Dendritic cell treated with granulocyte-macrophage colony-stimulating factor and Interleukin-4, amounts not matched to agents 40 ng/mL and 50 ng/mL, for 4 days (primary cell): ENCODE measurements around the gene MTUS2.

Experiments
- H3K27ac Mint-ChIP-seq: one replicate; pipeline ENCODE4 v1.8.0; 2022; ENCODE audit warnings: mild to moderate bottlenecking, mixed read lengths
- H3K27me3 Mint-ChIP-seq: one replicate; pipeline ENCODE4 v1.8.0; 2022; ENCODE audit warnings: mild to moderate bottlenecking, mixed read lengths
- H3K36me3 Mint-ChIP-seq: one replicate; pipeline ENCODE4 v1.8.0; 2022; ENCODE audit warnings: low read depth, mixed read lengths
- H3K4me1 Mint-ChIP-seq: one replicate; pipeline ENCODE4 v1.8.0; 2022; ENCODE audit warnings: low read depth, mixed read lengths
- H3K4me3 Mint-ChIP-seq: one replicate; pipeline ENCODE4 v1.8.0; 2022; ENCODE audit warnings: mild to moderate bottlenecking, moderate library complexity, mixed read lengths
- H3K9me3 Mint-ChIP-seq: one replicate; pipeline ENCODE4 v1.8.0; 2022; ENCODE audit warnings: mixed read lengths
- intact Hi-C: fragments of 100-400 bp; cut with micrococcal nuclease; formaldehyde crosslinking; loops from one replicate; pipeline ENCODE4 v1.15.0; 2022

MTUS2 gene

DNA sequence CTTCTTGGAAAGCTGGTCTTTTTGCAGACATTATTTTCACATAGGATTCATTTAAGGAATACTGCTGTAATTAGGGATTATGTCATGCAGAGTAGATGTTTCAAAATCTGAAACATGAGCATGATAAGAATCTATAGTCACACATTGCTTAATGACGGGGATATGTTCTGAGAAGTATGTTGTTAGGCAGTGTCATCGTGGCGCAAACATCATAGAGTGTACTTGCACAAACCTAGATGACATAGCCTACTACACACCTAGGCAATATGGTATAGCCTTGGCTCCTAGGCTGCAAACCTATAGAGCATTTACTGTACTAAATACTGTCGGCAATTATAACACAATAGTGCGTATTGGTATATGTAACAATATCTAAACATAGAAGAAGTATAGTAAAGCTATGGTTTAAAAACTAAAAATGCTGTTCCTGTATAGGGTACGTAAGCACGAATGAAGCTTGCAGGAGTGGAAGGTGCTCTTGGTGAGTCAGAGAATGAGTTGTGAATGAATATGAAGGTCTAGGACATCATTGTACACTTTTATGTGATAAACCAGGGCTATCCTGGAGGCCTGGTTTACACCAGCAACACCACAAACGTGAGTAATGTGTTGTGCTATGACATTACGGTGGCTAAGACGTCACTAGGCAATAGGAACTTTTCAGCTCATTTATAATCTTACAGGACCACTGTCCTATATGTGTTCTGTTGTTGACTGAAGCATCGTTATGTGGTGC lies 283.1 kb downstream of the MTUS2 start:
- Mint-ChIP-seq H3K4me1 (no peaks in the 10 kb centered on the region), H3K27ac (no peak overlapping the region), H3K9me3 (no peaks in the 10 kb centered on the region), H3K27me3 (peaks cover 3% of the 10 kb centered on the region), H3K36me3 (no peaks in the 10 kb centered on the region), H3K4me3 (no peak overlapping the region)
- intact Hi-C loops: no loop called here

DNA sequence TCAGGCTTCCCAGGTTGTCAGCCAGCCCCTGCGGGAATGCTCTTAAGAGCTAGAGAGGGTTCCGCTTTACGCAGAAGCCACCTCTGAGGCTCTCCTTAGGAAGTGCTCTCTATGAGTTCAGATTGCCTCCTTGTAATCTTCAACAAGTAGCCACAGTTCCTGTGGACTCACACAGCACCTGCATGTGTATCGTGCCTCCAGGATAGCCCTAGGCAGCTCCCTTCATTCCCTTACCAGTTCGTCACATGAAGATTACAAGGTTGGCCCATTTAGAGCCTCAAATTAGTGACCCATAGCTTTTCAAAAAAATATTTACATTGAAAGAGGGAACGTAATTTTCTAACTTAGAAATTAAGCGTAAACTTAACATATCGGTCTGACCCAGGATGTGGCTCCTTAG lies 284.3 kb downstream of the MTUS2 start:
- intact Hi-C loops: no loop called here
- no peaks in the 10 kb centered on the region for H3K27me3 Mint-ChIP-seq
- no peak overlapping the region for H3K4me3 Mint-ChIP-seq
- H3K4me1 Mint-ChIP-seq: no peaks in the 10 kb centered on the region
- H3K27ac Mint-ChIP-seq: no peak overlapping the region
- no peaks in the 10 kb centered on the region for H3K9me3 Mint-ChIP-seq
- no peaks in the 10 kb centered on the region for H3K36me3 Mint-ChIP-seq

DNA sequence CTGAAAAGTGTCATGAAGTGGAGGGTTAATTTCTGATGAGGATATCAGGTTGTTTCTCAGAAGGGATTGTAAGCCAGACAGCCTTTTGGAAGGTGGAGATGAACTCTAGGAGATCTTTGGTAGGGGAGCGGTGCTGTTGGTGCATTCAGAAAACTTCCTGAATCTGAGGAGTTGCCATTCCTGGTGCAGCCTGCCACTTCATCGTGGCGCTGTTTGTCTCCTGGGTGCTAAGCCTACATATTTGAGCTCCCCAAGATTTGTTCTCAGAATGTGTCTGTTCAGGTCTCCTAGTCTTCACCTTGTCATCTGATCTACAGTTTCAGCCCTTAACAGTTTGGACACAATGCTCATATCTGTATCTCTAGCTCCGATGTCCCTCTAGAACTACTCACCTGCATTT lies 285.6 kb downstream of the MTUS2 start:
- Mint-ChIP-seq H3K27ac (no peak overlapping the region), H3K4me3 (no peak overlapping the region), H3K36me3 (no peaks in the 10 kb centered on the region), H3K27me3 (no peaks in the 10 kb centered on the region), H3K4me1 (no peaks in the 10 kb centered on the region), H3K9me3 (no peaks in the 10 kb centered on the region)
- intact Hi-C loops: no loop called here

DNA sequence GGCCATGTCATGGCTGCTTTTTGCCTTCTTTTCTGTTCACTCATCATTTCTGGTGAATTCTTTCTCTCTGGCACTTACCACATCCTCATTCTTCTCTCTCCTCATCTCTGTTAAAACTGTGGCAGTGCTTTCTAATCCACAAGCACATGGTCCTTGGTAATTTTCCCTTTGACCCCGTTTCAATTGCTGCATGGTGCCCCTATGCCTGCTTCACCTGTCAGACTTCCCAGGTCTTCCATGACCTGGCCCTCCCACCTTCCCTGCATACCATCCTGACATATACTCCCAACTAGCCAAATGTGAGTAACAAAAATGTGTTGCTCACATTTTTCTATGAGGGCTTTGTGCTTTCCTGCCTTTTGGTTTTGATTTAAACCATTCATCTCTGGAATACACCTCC lies 286.5 kb downstream of the MTUS2 start:
- Mint-ChIP-seq H3K27ac (no peak overlapping the region), H3K4me1 (no peaks in the 10 kb centered on the region), H3K4me3 (no peak overlapping the region), H3K9me3 (no peaks in the 10 kb centered on the region), H3K27me3 (no peaks in the 10 kb centered on the region), H3K36me3 (no peaks in the 10 kb centered on the region)
- intact Hi-C loops: no loop called here

DNA sequence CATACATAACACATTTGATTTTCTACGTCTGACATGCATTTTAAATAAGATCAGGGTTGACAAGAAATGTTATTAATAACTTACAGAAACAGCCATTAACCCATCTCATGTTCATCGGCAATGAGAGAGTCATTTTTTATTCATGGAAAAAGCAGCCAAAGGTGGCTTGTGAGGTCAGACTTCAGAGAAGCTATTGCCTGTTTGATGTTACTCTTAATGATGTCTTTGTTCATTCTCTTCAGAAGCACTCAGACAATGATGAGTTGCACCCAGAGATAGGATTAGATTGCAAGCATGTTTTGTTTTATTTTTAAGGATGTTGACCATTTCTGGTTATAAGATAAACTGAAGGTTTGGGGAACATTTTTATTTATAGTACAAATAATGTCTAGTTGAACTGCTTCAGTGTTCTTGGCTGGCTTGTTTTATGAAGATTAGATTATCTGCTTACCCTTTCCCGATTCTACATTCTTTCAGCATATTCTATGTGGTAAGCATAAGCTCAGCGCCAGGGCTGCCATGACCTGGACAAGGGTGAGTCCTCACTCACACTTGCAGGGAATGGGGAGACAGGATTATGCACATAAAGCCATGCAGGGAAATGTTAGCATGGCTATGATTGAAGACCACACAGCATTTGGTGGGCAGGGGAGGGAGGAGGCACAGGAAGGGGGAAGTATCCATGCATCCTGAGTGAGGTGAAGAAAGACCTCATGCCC lies 288.1 kb downstream of the MTUS2 start:
- Mint-ChIP-seq H3K9me3 (no peaks in the 10 kb centered on the region), H3K4me1 (no peaks in the 10 kb centered on the region), H3K27me3 (no peaks in the 10 kb centered on the region), H3K27ac (no peak overlapping the region), H3K4me3 (no peak overlapping the region), H3K36me3 (no peaks in the 10 kb centered on the region)
- intact Hi-C loops: no loop called here

DNA sequence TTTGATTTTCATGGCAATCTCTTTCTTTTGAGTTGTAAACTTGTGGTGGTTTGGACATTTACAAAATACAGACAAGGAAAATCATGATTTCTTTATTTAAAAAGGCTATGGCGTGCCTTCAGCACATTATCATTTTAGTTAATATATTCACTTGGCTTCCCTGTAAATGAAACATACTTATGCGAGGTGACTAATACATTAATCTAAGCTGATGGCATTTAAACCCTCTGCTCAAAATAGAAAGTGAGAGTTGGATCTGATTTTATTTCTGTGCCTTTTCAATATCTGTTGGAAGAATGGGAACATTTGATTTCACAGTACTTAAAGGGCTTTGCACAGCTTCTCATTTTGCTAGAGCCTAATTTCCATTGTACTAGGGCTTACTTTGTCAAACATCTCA lies 289.8 kb downstream of the MTUS2 start:
- Mint-ChIP-seq H3K4me1 (no peaks in the 10 kb centered on the region), H3K27me3 (no peaks in the 10 kb centered on the region), H3K36me3 (no peaks in the 10 kb centered on the region), H3K4me3 (no peak overlapping the region), H3K9me3 (no peaks in the 10 kb centered on the region), H3K27ac (no peak overlapping the region)
- intact Hi-C loops: no loop called here

DNA sequence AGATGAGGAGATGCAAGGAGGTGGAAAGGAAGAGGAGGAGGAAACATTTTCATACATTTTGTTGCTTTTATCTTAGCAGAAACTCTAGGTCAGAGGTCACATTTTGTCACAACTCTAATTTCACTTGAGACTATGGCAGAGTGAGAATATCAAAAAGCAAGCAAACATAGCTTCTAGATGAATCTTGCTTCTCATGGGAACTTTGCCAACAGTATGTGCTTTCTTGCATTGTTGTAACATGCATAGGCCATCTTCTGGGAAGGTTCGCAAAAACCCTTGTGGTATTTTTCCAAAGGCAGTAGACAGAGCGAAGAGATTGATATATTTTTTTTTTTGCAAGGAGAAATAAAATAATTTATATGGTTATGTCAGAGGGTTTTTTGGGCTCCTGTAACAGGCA lies 291.3 kb downstream of the MTUS2 start:
- H3K9me3 Mint-ChIP-seq: no peaks in the 10 kb centered on the region
- intact Hi-C loops: no loop called here
- no peaks in the 10 kb centered on the region for H3K4me1 Mint-ChIP-seq
- H3K4me3 Mint-ChIP-seq: no peak overlapping the region
- no peaks in the 10 kb centered on the region for H3K27me3 Mint-ChIP-seq
- H3K36me3 Mint-ChIP-seq: no peaks in the 10 kb centered on the region
- no peak overlapping the region for H3K27ac Mint-ChIP-seq

DNA sequence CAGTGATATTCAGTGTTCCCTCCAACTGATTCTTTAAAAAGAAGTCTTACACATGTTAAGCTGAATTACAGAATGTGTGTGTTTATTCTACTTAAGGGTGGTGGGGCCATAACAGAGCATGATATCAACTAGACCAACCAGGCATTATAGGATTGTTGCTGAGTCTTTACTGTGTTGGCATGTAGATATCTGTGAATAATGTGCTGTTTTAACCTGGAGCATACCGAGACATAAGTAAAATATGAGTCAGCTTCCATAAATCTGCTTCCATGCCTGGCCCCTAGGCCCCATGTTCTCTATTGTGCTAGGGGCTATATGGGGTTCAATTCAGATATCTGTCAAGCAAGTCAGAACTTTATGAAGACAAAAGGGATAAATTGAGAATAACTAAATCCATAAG lies 295.7 kb downstream of the MTUS2 start:
- Mint-ChIP-seq H3K4me1 (no peaks in the 10 kb centered on the region), H3K9me3 (no peaks in the 10 kb centered on the region)

DNA sequence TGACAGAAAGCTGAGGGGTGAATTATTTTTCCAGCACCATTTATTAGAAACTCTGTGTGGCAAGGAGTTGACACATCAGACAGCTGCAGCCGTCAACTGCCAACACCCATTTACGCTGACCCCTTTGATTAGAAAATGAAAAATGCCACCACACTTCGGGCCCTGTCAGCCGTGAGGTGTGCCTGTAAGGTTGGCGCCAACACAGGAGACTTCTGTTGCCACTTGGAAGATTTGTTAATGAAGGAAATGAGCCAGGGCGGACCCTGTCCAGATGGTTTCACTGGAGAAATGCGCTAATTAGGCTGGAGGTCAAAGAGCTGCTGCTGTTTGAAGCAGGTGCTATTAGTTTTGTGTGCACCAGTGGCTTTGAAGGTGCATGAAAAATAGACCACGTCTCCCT lies 297.5 kb downstream of the MTUS2 start:
- no peaks in the 10 kb centered on the region for H3K36me3 Mint-ChIP-seq
- no peak overlapping the region for H3K4me3 Mint-ChIP-seq
- H3K4me1 Mint-ChIP-seq: no peaks in the 10 kb centered on the region
- H3K27me3 Mint-ChIP-seq: no peaks in the 10 kb centered on the region
- intact Hi-C loops: no loop called here
- no peak overlapping the region for H3K27ac Mint-ChIP-seq
- H3K9me3 Mint-ChIP-seq: no peaks in the 10 kb centered on the region

More for the DNA sequence above, 295.7 kb downstream of the MTUS2 start:
- H3K4me3 Mint-ChIP-seq: no peak overlapping the region
- no peaks in the 10 kb centered on the region for H3K27me3 Mint-ChIP-seq
- intact Hi-C loops: no loop called here
- no peak overlapping the region for H3K27ac Mint-ChIP-seq
- no peaks in the 10 kb centered on the region for H3K36me3 Mint-ChIP-seq

DNA sequence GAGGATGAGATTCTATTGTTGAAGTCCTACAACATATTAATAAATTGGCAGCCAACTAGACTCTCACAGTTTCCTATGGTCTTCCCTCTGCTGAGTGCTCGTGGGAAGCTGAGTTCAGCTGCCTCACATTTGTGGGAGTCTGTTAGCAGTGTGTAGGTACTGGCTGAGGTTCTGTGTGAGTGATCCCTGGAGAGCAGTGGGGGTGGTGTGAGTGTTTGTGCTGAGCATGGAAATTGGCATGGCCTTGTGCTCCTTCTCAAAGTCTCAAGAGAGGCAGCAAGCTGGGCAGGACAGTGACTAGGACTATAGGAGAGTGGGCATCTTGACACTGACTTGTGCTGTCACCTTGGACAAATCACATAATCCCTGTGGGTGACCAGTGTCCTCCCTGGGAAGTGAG lies 298.3 kb downstream of the MTUS2 start:
- intact Hi-C loops: no loop called here
- no peak overlapping the region for H3K4me3 Mint-ChIP-seq
- H3K27ac Mint-ChIP-seq: no peak overlapping the region
- no peaks in the 10 kb centered on the region for H3K36me3 Mint-ChIP-seq
- H3K27me3 Mint-ChIP-seq: no peaks in the 10 kb centered on the region
- H3K4me1 Mint-ChIP-seq: no peaks in the 10 kb centered on the region
- no peaks in the 10 kb centered on the region for H3K9me3 Mint-ChIP-seq

DNA sequence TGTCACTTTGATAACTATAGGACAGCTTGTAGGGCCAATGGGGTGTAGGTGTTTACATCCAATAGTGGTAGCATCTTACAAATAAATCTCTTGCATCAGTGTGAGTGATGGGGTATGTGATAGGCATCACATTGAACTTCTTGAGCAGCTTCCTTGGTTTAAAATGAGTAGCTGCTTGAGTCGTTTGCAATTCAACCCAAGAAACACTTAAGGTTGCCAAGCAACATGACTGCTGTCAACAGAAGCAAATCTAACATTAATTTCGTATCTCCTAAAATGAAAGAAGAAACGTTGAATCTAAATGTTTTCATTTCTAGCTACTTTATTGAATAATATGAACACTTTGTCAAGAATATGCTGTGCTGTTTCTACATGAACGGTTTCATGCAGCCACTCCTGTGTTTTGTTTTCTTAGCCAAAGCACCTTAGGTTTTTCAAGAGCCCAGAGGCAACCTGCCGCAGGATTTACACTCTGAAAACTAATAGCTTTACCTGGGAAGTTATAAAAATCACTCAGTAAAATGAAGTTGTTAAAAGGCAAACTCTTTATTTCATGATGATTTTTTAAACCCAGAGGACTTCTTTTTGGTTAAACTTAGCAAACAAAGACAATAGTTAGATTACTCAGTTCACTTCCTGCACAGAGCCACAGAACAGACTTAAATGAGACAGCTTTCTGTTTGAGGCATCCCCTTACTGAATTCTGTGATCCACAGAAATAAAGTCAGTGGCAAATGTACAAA lies 305.2 kb downstream of the MTUS2 start:
- Mint-ChIP-seq H3K36me3 (no peaks in the 10 kb centered on the region), H3K27me3 (no peaks in the 10 kb centered on the region), H3K4me3 (no peak overlapping the region), H3K27ac (no peak overlapping the region), H3K9me3 (no peaks in the 10 kb centered on the region), H3K4me1 (peaks cover 7% of the 10 kb centered on the region)
- intact Hi-C loops: no loop called here

DNA sequence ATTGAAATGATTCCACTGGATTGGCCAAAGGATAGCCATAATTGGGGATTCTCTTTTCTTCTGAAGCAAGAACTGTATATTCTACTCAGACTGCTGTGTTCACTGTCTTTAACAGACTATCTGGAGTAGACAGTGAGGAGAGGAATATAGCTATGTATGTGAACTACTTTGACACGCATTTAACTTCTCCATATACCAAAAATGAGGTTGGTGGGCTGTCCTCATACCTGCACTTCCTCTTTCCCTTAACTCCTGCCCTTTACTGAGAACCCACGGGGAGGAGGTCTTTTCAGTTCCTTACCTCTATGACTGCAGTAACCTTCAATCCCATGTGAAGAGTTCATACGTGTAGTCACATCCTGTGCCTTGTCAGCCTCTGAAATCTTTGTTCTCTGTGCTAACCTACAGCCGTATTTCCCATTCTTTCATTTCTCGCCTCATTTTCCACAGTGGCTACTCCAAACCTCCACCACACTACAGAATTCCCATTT lies 305.8 kb downstream of the MTUS2 start:
- H3K27ac Mint-ChIP-seq: no peak overlapping the region
- H3K4me1 Mint-ChIP-seq: peaks cover 7% of the 10 kb centered on the region
- no peaks in the 10 kb centered on the region for H3K9me3 Mint-ChIP-seq
- no peaks in the 10 kb centered on the region for H3K27me3 Mint-ChIP-seq
- no peak overlapping the region for H3K4me3 Mint-ChIP-seq
- intact Hi-C loops: no loop called here
- H3K36me3 Mint-ChIP-seq: no peaks in the 10 kb centered on the region

DNA sequence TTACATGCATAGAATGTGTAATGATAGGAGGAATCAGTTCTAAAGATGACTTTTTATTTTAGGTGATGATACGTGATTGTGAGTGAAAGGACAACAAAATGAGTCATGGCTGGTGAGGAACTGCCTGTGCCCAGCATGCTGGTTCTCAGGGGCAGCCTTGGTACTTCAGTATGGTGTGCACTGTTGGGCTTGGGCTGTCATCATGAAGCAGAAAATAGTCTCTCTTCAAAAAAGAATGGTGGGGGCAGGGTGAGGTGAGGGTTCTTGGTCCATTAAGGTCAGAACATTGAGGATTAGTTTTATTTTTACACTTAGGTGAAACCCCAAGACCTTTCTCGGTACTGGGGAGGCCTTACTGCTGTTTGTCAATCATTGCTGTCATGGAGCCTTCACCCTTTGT lies 309.5 kb downstream of the MTUS2 start:
- H3K36me3 Mint-ChIP-seq: no peaks in the 10 kb centered on the region
- H3K4me1 Mint-ChIP-seq: peaks cover 7% of the 10 kb centered on the region
- no peak overlapping the region for H3K4me3 Mint-ChIP-seq
- intact Hi-C loops: no loop called here
- no peaks in the 10 kb centered on the region for H3K27me3 Mint-ChIP-seq
- H3K9me3 Mint-ChIP-seq: no peaks in the 10 kb centered on the region
- no peak overlapping the region for H3K27ac Mint-ChIP-seq

DNA sequence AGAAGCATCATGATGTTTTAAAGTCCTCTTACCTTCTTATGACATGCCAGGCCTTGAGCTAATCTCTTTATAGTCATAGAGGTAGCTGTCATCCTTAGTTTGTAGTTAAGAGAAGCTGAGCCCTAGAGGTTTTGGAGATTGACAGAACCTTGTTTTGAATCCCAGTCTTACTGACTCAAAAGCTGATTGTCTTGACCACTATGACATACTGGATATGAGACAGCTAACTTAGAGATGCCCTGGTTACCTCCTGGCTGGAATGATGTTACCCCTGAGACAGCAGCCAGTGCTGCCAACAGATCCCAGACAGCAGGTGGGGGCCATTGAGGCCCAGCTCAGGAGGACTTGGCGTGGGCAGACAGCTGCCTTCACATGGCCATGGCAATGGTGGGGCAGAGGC lies 311.0 kb downstream of the MTUS2 start:
- H3K4me1 Mint-ChIP-seq: peaks cover 3% of the 10 kb centered on the region
- no peaks in the 10 kb centered on the region for H3K27me3 Mint-ChIP-seq
- H3K27ac Mint-ChIP-seq: no peak overlapping the region
- intact Hi-C loops: no loop called here
- no peaks in the 10 kb centered on the region for H3K36me3 Mint-ChIP-seq
- no peaks in the 10 kb centered on the region for H3K9me3 Mint-ChIP-seq
- no peak overlapping the region for H3K4me3 Mint-ChIP-seq
